K562 (cell line): ENCODE measurements around the gene CSF2RB. TPM values are rescaled to one million over a fixed set of nuclear protein-coding genes. Genes with fewer than 3 reads are reported as not detected.

Source experiments
- ATAC-seq: fragments of 200-7000 bp; cut with Tn5 transposase; 3 replicates; pipeline ENCODE4 v1.9.1; 2020; ENCODE audit warnings: moderate library complexity
- BruUV-seq: library from RNA; stranded (reverse); fragments of 400-500 nt; replicated peaks from 2 replicates; lab custom pipeline; 2021; lab: Mats Ljungman, UMichigan
- CTCF ChIA-PET: fragments of 300-600 bp; formaldehyde crosslinking; extraction: SDS; loops from one replicate; lab custom pipeline; 2021; ENCODE audit warnings: low intra/inter-chr PET ratio; lab: Yijun Ruan, JAX
- POLR2A ChIA-PET: fragments of 300-600, 350-650 bp; sonication (Branson Sonifier 250); formaldehyde crosslinking; extraction: SDS; loops from one replicate; lab custom pipeline; 2021; ENCODE audit warnings: antibody characterized with exemption, inconsistent platforms; lab: Yijun Ruan, JAX
- DNase-seq, 4 experiments: peaks; one replicate each; pipeline versions ENCODE4 v3.0.0 to v3.0.0-alpha.2; 2011 to 2018; ENCODE audit warnings: low spot score in 3 of 4, mixed read lengths in 3 of 4; ENCODE audit errors: extremely low read depth in 1 of 4
- FAIRE-seq: peaks from 2 replicates; lab custom pipeline; 2011; peaks lifted over from hg19 to GRCh38; lab: Jason Lieb, UNC
- H2AFZ ChIP-seq: 2 replicates; pipeline ENCODE4 v1.6.0; 2011; ENCODE audit warnings: low read depth, low read length, control low read depth, inconsistent platforms
- H3K27ac ChIP-seq: fragments of 200-600 bp; 3 replicates; pipeline ENCODE4 v1.8.0; 2011; ENCODE audit warnings: low read depth, mild to moderate bottlenecking, control low read depth, inconsistent platforms, low read length, moderate library complexity, mixed read lengths; ENCODE audit errors: extremely low read depth
- H3K27me3 ChIP-seq, 2 experiments: fragments of 300-600 bp in 1 of 2; 2 replicates in 1 of 2; 3 replicates in 1 of 2; pipeline versions ENCODE4 v1.6.0 to v1.8.0; 2011; ENCODE audit warnings: inconsistent platforms in 2 of 2, low read length in 2 of 2, mild to moderate bottlenecking in 1 of 2, mixed read lengths in 1 of 2, moderate library complexity in 1 of 2; ENCODE audit not compliant: control insufficient read depth in 2 of 2, insufficient read depth in 2 of 2
- H3K36me3 ChIP-seq: fragments of 300-600 bp; 3 replicates; pipeline ENCODE4 v1.8.0; 2011; ENCODE audit warnings: mild to moderate bottlenecking, low read length, inconsistent platforms; ENCODE audit not compliant: control insufficient read depth, insufficient read depth
- H3K4me1 ChIP-seq, 2 experiments: fragments of 200-600 bp in 1 of 2; replicated peaks in 1 of 2; 2 replicates in 1 of 2; 3 replicates in 1 of 2; pipeline versions ENCODE4 v1.5.1 to v1.8.0; 2011; ENCODE audit warnings: inconsistent platforms in 2 of 2, low read length in 2 of 2, mild to moderate bottlenecking in 1 of 2, mixed read lengths in 1 of 2, moderate library complexity in 1 of 2; ENCODE audit not compliant: control insufficient read depth in 2 of 2, insufficient read depth in 2 of 2
- H3K4me2 ChIP-seq: 2 replicates; pipeline ENCODE4 v1.6.1; 2011; ENCODE audit warnings: low read length, control low read depth, inconsistent platforms, mixed read lengths; ENCODE audit not compliant: insufficient read depth
- H3K4me3 ChIP-seq: fragments of 200-600 bp; sonication (generic), shearing (Covaris generic); 2 replicates; pipeline ENCODE4 v1.5.1; 2016; ENCODE audit warnings: control low read depth, inconsistent platforms
- H3K79me2 ChIP-seq: fragments of 200-600 bp; 3 replicates; pipeline ENCODE4 v1.8.0; 2011; ENCODE audit warnings: low read length, inconsistent platforms; ENCODE audit not compliant: control insufficient read depth, insufficient read depth
- H3K9ac ChIP-seq, 2 experiments: 2 replicates each; pipeline versions ENCODE4 v1.6.0 to v1.6.1; 2011; ENCODE audit warnings: low read depth in 2 of 2, low read length in 2 of 2, control low read depth in 1 of 2, inconsistent platforms in 1 of 2, mild to moderate bottlenecking in 1 of 2, mixed read lengths in 1 of 2; ENCODE audit not compliant: insufficient read depth in 1 of 2
- H3K9me1 ChIP-seq: one replicate; pipeline ENCODE4 v1.6.0; 2011; ENCODE audit warnings: inconsistent platforms, mild to moderate bottlenecking, low read length, moderate library complexity; ENCODE audit not compliant: control insufficient read depth, insufficient read depth
- H3K9me3 ChIP-seq: replicated peaks from 2 replicates; pipeline ENCODE4 v1.5.1; 2011; ENCODE audit warnings: low read depth, low read length, inconsistent platforms; ENCODE audit not compliant: control insufficient read depth, insufficient read depth
- H4K20me1 ChIP-seq: replicated peaks from 2 replicates; pipeline ENCODE4 v1.6.1; 2011; ENCODE audit warnings: low read length, inconsistent platforms, mixed read lengths; ENCODE audit not compliant: control insufficient read depth, insufficient read depth
- ATF3 ChIP-seq, 2 experiments: fragments of 450-650 bp in 1 of 2; sonication (generic) in 1 of 2; formaldehyde crosslinking in 1 of 2; IDR thresholded peaks in 1 of 2; conservative IDR thresholded peaks in 1 of 2; 2 replicates each; pipeline versions ENCODE4 v1.6.1 to v1.8.1; 2016 to 2023; ENCODE audit warnings: mild to moderate bottlenecking in 2 of 2, moderate library complexity in 2 of 2, inconsistent platforms in 1 of 2, missing genetic modification reagents in 1 of 2
- BCOR ChIP-seq: fragments of 450-650 bp; IDR thresholded peaks from 2 replicates; pipeline ENCODE4 v1.6.1; 2016
- CEBPG ChIP-seq, 3 experiments: fragments of 200-800 bp in 1 of 3; sonication (Bioruptor generic) in 1 of 3; sonication (generic) in 1 of 3; formaldehyde crosslinking in 1 of 3; IDR thresholded peaks in 2 of 3; conservative IDR thresholded peaks in 1 of 3; 2 replicates each; pipeline versions ENCODE4 v1.6.1 to v1.8.0; 2016 to 2022; ENCODE audit warnings: missing compliant biosample characterization in 2 of 3, missing genetic modification characterization in 2 of 3, mild to moderate bottlenecking in 1 of 3, missing genetic modification reagents in 1 of 3
- LARP7 ChIP-seq: fragments of 450-650 bp; IDR thresholded peaks from 2 replicates; pipeline ENCODE4 v1.6.1; 2016
- RBM25 ChIP-seq: fragments of 200-400 bp; formaldehyde crosslinking; IDR thresholded peaks from 2 replicates; pipeline ENCODE4 v1.6.1; 2018; ENCODE audit warnings: low read length, low read depth, moderate library complexity; ENCODE audit not compliant: severe bottlenecking
- ZNF609 ChIP-seq: sonication (generic); formaldehyde crosslinking; IDR thresholded peaks from 2 replicates; pipeline ENCODE4 v1.8.1; 2023; ENCODE audit warnings: missing genetic modification reagents, mild to moderate bottlenecking, borderline replicate concordance
- ZNF668 ChIP-seq: fragments of 250-450 bp; sonication (Bioruptor Pico); IDR thresholded peaks from 2 replicates; pipeline ENCODE4 v1.8.0; 2022; ENCODE audit warnings: mild to moderate bottlenecking, inconsistent platforms
- WGBS: fragments of 100-300 bp; shearing (Covaris generic); methylation state at CpG from one replicate; pipeline ENCODE4 v1.1.6; 2016; ENCODE audit warnings: low coverage, mixed read lengths; ENCODE audit not compliant: insufficient coverage; ENCODE audit errors: missing lambda C conversion rate; 5-methylcytosine and 5-hydroxymethylcytosine counted together
- in situ Hi-C: fragments of 300-500 bp; cut with MboI; formaldehyde crosslinking; loops from 4 replicates; pipeline ENCODE4 v1.15.0; 2018; ENCODE audit warnings: inconsistent platforms, mixed read lengths
- intact Hi-C: fragments of 100-400 bp; cut with micrococcal nuclease; formaldehyde crosslinking; loops from 2 replicates; pipeline ENCODE4 v1.14.2; 2022
- polyA plus RNA-seq, 8 experiments: library from polyadenylated mRNA; depleted of rRNA in 4 of 8; stranded (reverse) in 5 of 8; unstranded in 3 of 8; fragments of >200 nt; fragmentation: Nextera tagmentation in 2 of 8; fragmentation: Illumina TruSeq in 1 of 8; extraction: Ambion mirVana in 2 of 8; extraction: Trizol in 1 of 8; gene quantifications; 2 replicates each; pipeline versions ENCODE4 v1.2.1 to v1.2.3, GENCODE V29; 2011 to 2014; ENCODE audit warnings: inconsistent platforms in 1 of 8, missing spikeins in 1 of 8
- total RNA-seq, 7 experiments: library from RNA; depleted of rRNA in 6 of 7; stranded (reverse); fragments of >200 nt in 6 of 7; fragmentation: Illumina TruSeq in 2 of 7; extraction: Trizol in 2 of 7; gene quantifications; 2 replicates each; pipeline versions ENCODE4 v1.2.1 to v1.2.3, GENCODE V29; 2011 to 2021; ENCODE audit warnings: low replicate concordance in 1 of 7
- TF ChIP-seq, protein P1 (sequence below): fragments of 250-450 bp; sonication (Bioruptor Pico); IDR thresholded peaks from 2 replicates; pipeline ENCODE4 v1.5.0; 2021

CSF2RB gene
- total and polyA plus RNA-seq, 9 of the 15 experiments (the other 6 are each of a cell fraction or from before 2014, with no cell fraction given), result 0.04 to 1.0 (median 0.36) TPM

GRCh38 chr22:36916034-36916433, 2.6 kb downstream of the CSF2RB start (continued):
- TF ChIP-seq ZNF609 (no peak), LARP7 (no peak)

- no peak overlapping the region for H3K9ac ChIP-seq
- FAIRE-seq, result no peak
- BruUV-seq, result no TSS peak
- no peaks in the 10 kb centered on the region for H3K79me2 ChIP-seq
- in situ Hi-C loops (no loop called here), intact Hi-C loops (no loop called here)
- ATAC-seq, result no peak
- ChIA-PET POLR2A (interaction anchor here (0.7 kb wide), 1 partner anchor 9 kb away, joined by 3 read pairs; no protein-coding TSS in a partner anchor), CTCF (no interaction called here)
- peaks cover 0 to 15% of the 10 kb centered on the region in 2 experiments; a peak in 2 of 5 replicates for H3K4me1 ChIP-seq
- no peak overlapping the region for H3K4me2 ChIP-seq
- no peak overlapping the region for H2AFZ ChIP-seq
- H3K36me3 ChIP-seq, result no peaks in the 10 kb centered on the region
- no peaks in the 10 kb centered on the region for H4K20me1 ChIP-seq
- DNase-seq, result no peak
- 4% methylated on average over 3 of the region's 3 CpGs for WGBS
- peaks cover 0 to 27% of the 10 kb centered on the region in 2 experiments; a peak in 3 of 5 replicates for H3K27me3 ChIP-seq
- peaks cover 2% of the 10 kb centered on the region for H3K9me1 ChIP-seq
- no peak overlapping the region for H3K27ac ChIP-seq
- no peak overlapping the region for H3K4me3 ChIP-seq
- H3K9me3 ChIP-seq, result no peaks in the 10 kb centered on the region
- TF ChIP-seq ZNF668 (no peak), BCOR (peak; percentile 22; the same call in 1 of the 2 replicates), ATF3 (IDR thresholded peaks at IDR 0.05) (peak; percentile 39; the same call in 1 of the 2 replicates), ATF3 (CRISPR knock-in tag; conservative IDR thresholded peaks at IDR 0.05) (no peak), RBM25 (peak; percentile 96), CEBPG (CRISPR knock-in tag; IDR thresholded peaks at IDR 0.05) (peak; percentile 22; the same call in 1 of the 2 replicates), CEBPG (tag; conservative IDR thresholded peaks at IDR 0.05 in 1 of 2, IDR thresholded peaks at IDR 0.05 in 1 of 2) (0 out of 4 replicates have a peak, but pooled peaks of 1 of the 2 experiments have one; percentile 15)
- TF ChIP-seq, protein P1, sequence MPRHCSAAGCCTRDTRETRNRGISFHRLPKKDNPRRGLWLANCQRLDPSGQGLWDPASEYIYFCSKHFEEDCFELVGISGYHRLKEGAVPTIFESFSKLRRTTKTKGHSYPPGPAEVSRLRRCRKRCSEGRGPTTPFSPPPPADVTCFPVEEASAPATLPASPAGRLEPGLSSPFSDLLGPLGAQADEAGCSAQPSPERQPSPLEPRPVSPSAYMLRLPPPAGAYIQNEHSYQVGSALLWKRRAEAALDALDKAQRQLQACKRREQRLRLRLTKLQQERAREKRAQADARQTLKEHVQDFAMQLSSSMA (CRISPR knock-in tag), result no peak
These were observed 5.3 kb downstream of the CSF2RB start for GRCh38 chr22:36918586-36919284.
